Measurements from ENCODE around the gene BCL2L15. TPM values are rescaled to one million over a fixed set of nuclear protein-coding genes. Genes with fewer than 3 reads are reported as not detected.
"Not testable (repeated sequence)": the region's sequence is repeated elsewhere in the genome, so short reads cannot be mapped to it uniquely, and the experiment has no call there.

Gene BCL2L15
- total RNA-seq, 1 donor from 2014 or later = 0.06 TPM

- no peak for DNase-seq (ENCODE audit: low read depth)
- H3K4me3 ChIP-seq (ENCODE audit: low read depth, low read length) = no peak overlapping the region
- TF ChIP-seq CTCF (conservative IDR thresholded peaks at IDR 0.05; ENCODE audit: low read depth, low read length) = no peak
Measured at GRCh38 chr1:113855630-113856400, 31.6 kb downstream of the BCL2L15 start.

- no peak for DNase-seq (ENCODE audit: low read depth)
- no peak for TF ChIP-seq CTCF (conservative IDR thresholded peaks at IDR 0.05; ENCODE audit: low read depth, low read length)
- H3K4me3 ChIP-seq (ENCODE audit: low read depth, low read length) = no peak overlapping the region
Measured at GRCh38 chr1:113854234-113854633, 33.1 kb downstream of the BCL2L15 start.

- H3K4me3 ChIP-seq (ENCODE audit: low read depth, low read length); DNase-seq (ENCODE audit: low read depth): not testable (repeated sequence)
Measured at GRCh38 chr1:113852694-113853093, 34.7 kb downstream of the BCL2L15 start.

- no peak for DNase-seq (ENCODE audit: low read depth)
- no peak overlapping the region for H3K4me3 ChIP-seq (ENCODE audit: low read depth, low read length)
- no peak for TF ChIP-seq CTCF (conservative IDR thresholded peaks at IDR 0.05; ENCODE audit: low read depth, low read length)
Measured at GRCh38 chr1:113850127-113850796, 37.1 kb downstream of the BCL2L15 start.

- H3K4me3 ChIP-seq (ENCODE audit: low read depth, low read length) = no peak overlapping the region
- no peak for DNase-seq (ENCODE audit: low read depth)
- no peak for TF ChIP-seq CTCF (conservative IDR thresholded peaks at IDR 0.05; ENCODE audit: low read depth, low read length)
Measured at GRCh38 chr1:113849072-113849471, 38.3 kb downstream of the BCL2L15 start.

GRCh38 chr1:113846391-113847035, 40.9 kb downstream of the BCL2L15 start:
- no peak for DNase-seq (ENCODE audit: low read depth)
- TF ChIP-seq CTCF (conservative IDR thresholded peaks at IDR 0.05; ENCODE audit: low read depth, low read length) = no peak
- H3K4me3 ChIP-seq (ENCODE audit: low read depth, low read length) = no peak overlapping the region

- no peak for TF ChIP-seq CTCF (conservative IDR thresholded peaks at IDR 0.05; ENCODE audit: low read depth, low read length)
- DNase-seq (ENCODE audit: low read depth) = no peak
- H3K4me3 ChIP-seq (ENCODE audit: low read depth, low read length) = no peak overlapping the region
Measured at GRCh38 chr1:113836534-113836933, 50.8 kb downstream of the BCL2L15 start.
